Activated effector memory CD4-positive, alpha-beta T cell treated with anti-CD3 and anti-CD28 coated beads, Interleukin-2, amount 50 U/mL, for 16 hours (primary cell): ENCODE results near the gene SMARCA5.
"Not testable (repeated sequence)": the region's sequence is repeated elsewhere in the genome, so short reads cannot be mapped to it uniquely, and the experiment has no call there.

Experiments used
- DNase-seq: peaks from one replicate; pipeline ENCODE4 v3.0.0-alpha.2; 2020

SMARCA5 gene

GRCh38 chr4:143513314-143514168 lies at the start of gene SMARCA5:
Gene SMARCA5 (plus strand): TSS chr4:143513702. CDS start chr4:143513925, 223 bp downstream.
- peak; percentile 97 for DNase-seq

- DNase-seq = no peak
Measured at GRCh38 chr4:143473334-143474126, 40.0 kb upstream of the SMARCA5 start.

GRCh38 chr4:143477487-143477886 lies 36.0 kb upstream of the SMARCA5 start:
- DNase-seq = no peak

- no peak for DNase-seq
Measured at GRCh38 chr4:143481361-143481760, 32.1 kb upstream of the SMARCA5 start.

GRCh38 chr4:143482840-143483239 lies 30.7 kb upstream of the SMARCA5 start:
- no peak for DNase-seq

GRCh38 chr4:143486314-143486713 lies 27.2 kb upstream of the SMARCA5 start:
- DNase-seq = no peak

GRCh38 chr4:143488687-143489086 lies 24.8 kb upstream of the SMARCA5 start:
- no peak for DNase-seq

- DNase-seq = no peak
Measured at GRCh38 chr4:143489106-143489505, 24.4 kb upstream of the SMARCA5 start.

- DNase-seq = no peak
Measured at GRCh38 chr4:143498021-143498420, 15.5 kb upstream of the SMARCA5 start.

GRCh38 chr4:143502231-143502630 lies 11.3 kb upstream of the SMARCA5 start:
- no peak for DNase-seq

- DNase-seq = no peak
Measured at GRCh38 chr4:143506031-143506430, 7.5 kb upstream of the SMARCA5 start.

GRCh38 chr4:143511906-143512305 lies 1.6 kb upstream of the SMARCA5 start:
- DNase-seq = no peak

- no peak for DNase-seq
Measured at GRCh38 chr4:143512978-143513313, 556 bp upstream of the SMARCA5 start.

- DNase-seq = no peak
Measured at GRCh38 chr4:143514169-143514495, 630 bp downstream of the SMARCA5 start.

GRCh38 chr4:143514497-143514896 lies 995 bp downstream of the SMARCA5 start:
- DNase-seq = peak; percentile 70

- DNase-seq = no peak
Measured at GRCh38 chr4:143514901-143515300, 1.4 kb downstream of the SMARCA5 start.

- no peak for DNase-seq
Measured at GRCh38 chr4:143515905-143516304, 2.4 kb downstream of the SMARCA5 start.

GRCh38 chr4:143517764-143518163 lies 4.3 kb downstream of the SMARCA5 start:
- DNase-seq = no peak

GRCh38 chr4:143524211-143524610 lies 10.7 kb downstream of the SMARCA5 start:
- no peak for DNase-seq

- not testable (repeated sequence) for DNase-seq
Measured at GRCh38 chr4:143528046-143528445, 14.5 kb downstream of the SMARCA5 start.

GRCh38 chr4:143531380-143531779 lies 17.9 kb downstream of the SMARCA5 start:
- no peak for DNase-seq

- DNase-seq = no peak
Measured at GRCh38 chr4:143531788-143532491, 18.4 kb downstream of the SMARCA5 start.

- no peak for DNase-seq
Measured at GRCh38 chr4:143538979-143539669, 25.6 kb downstream of the SMARCA5 start.
